Cardiac fibroblast (primary cell): Measurements from ENCODE around the gene RPS19.

Experiments used
- DNase-seq, 2 donors: peaks; one replicate each; pipeline versions ENCODE4 v3.0.0 to v3.0.0-alpha.2; 2010; ENCODE audit warnings: low read depth in 2 of 2
- H3K4me3 ChIP-seq, 2 donors: replicated peaks in 1 of 2; 1 replicate in 1 of 2; 2 replicates in 1 of 2; pipeline ENCODE4 v1.5.1; 2011; ENCODE audit warnings: low read depth in 2 of 2, low read length in 2 of 2, mild to moderate bottlenecking in 2 of 2, moderate library complexity in 1 of 2
- CTCF ChIP-seq: IDR thresholded peaks from one replicate; pipeline ENCODE4 v1.5.1; 2011; ENCODE audit warnings: low read depth, mild to moderate bottlenecking, low read length, inconsistent platforms

Gene RPS19

GRCh38 chr19:41895745-41896580 is 35.9 kb downstream of the RPS19 start:
- no peak overlapping the region for H3K4me3 ChIP-seq
- TF ChIP-seq CTCF, result peak; percentile 24
- no peak for DNase-seq

GRCh38 chr19:41896581-41896942 is 36.5 kb downstream of the RPS19 start:
- no peak overlapping the region for H3K4me3 ChIP-seq
- no peak for TF ChIP-seq CTCF
- no peak for DNase-seq

- no peak overlapping the region for H3K4me3 ChIP-seq
- TF ChIP-seq CTCF, result no peak
- no peak for DNase-seq
Measured at GRCh38 chr19:41897181-41897580, 37.1 kb downstream of the RPS19 start.

GRCh38 chr19:41897820-41898219 is 37.8 kb downstream of the RPS19 start:
- no peak overlapping the region for H3K4me3 ChIP-seq
- TF ChIP-seq CTCF, result no peak
- no peak for DNase-seq

GRCh38 chr19:41898235-41898634 is 38.2 kb downstream of the RPS19 start:
- no peak for DNase-seq
- TF ChIP-seq CTCF, result no peak
- H3K4me3 ChIP-seq, result no peak overlapping the region

- no peak overlapping the region for H3K4me3 ChIP-seq
- no peak for DNase-seq
- TF ChIP-seq CTCF, result no peak
Measured at GRCh38 chr19:41901707-41902360, 41.8 kb downstream of the RPS19 start.
